Stimulated activated effector memory CD8-positive, alpha-beta T cell treated with anti-CD3 and anti-CD28 coated beads, Interleukin-12 subunit alpha, Interleukin-12 subunit beta, amount 100 ng/mL, for 72 hours (primary cell): ENCODE results near the gene DNAAF1.
A peak's percentile ranks its signal among the peaks of the same experiment; 100 is the strongest.

Experiments used
- ATAC-seq: fragments of 150-1000 bp; cut with Tn5 transposase; 2 replicates; pipeline ENCODE4 v1.10.0; 2021
- DNase-seq, 2 donors: peaks; one replicate each; pipeline ENCODE4 v3.0.0; 2021 to 2022; ENCODE audit warnings: low spot score in 2 of 2
- H3K27ac Mint-ChIP-seq: one replicate; pipeline ENCODE4 v1.8.0; 2022; ENCODE audit warnings: mild to moderate bottlenecking, mixed read lengths
- H3K36me3 Mint-ChIP-seq: one replicate; pipeline ENCODE4 v1.8.0; 2022; ENCODE audit warnings: mild to moderate bottlenecking, mixed read lengths
- H3K4me1 Mint-ChIP-seq: one replicate; pipeline ENCODE4 v1.8.0; 2022; ENCODE audit warnings: mixed read lengths
- H3K4me3 Mint-ChIP-seq: one replicate; pipeline ENCODE4 v1.8.0; 2022; ENCODE audit warnings: mild to moderate bottlenecking, mixed read lengths
- H3K9me3 Mint-ChIP-seq: one replicate; pipeline ENCODE4 v1.8.0; 2022; ENCODE audit warnings: mixed read lengths

Gene DNAAF1

DNA sequence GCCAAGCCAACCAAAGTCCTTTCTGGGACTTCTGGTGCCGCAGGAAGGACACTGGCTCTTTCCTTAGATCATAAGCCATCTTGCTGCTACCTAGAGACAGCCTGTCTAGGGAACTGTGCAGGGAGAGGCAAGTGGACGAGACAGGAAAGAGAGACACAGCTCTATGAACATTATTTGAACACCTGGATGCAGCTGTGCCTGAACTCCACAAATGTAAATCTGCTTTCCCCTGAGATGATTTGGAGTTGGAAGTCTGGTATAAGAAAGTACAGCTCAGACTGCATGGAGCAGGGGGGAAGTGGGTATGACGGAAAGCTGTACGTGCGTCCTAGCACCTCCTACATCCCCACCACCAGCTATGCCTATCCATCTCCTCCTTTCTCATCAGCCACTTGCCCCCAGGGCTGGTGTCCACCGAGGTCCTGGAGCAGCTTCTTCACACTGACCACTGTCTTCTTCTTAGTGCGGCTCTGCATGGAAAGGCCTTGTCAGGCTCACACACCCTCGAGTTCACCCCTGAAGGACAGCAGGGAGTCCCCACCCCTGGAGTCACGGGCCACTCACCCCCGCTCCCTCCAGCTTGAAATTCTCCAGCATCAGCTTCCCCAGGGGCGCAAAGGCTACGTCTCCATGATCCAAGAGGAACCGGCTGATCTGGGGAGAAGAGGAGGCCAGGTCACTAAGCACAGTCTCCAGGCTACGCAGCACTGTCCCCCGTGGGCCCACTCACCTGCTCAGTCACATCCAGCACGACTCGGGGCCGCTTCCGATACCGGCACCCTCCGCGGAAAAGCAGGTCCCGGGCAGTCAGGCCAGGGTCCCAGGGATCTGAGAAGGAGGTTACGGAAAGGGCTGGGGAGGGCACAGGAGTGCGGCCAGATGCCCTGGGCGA, 37.8 kb downstream of the DNAAF1 start:
- Mint-ChIP-seq H3K36me3 (peaks cover 37% of the 10 kb centered on the region), H3K9me3 (no peaks in the 10 kb centered on the region), H3K4me1 (peaks cover 28% of the 10 kb centered on the region), H3K27ac (no peak overlapping the region), H3K4me3 (no peak overlapping the region)
- no peak for DNase-seq
- ATAC-seq, result no peak

DNA sequence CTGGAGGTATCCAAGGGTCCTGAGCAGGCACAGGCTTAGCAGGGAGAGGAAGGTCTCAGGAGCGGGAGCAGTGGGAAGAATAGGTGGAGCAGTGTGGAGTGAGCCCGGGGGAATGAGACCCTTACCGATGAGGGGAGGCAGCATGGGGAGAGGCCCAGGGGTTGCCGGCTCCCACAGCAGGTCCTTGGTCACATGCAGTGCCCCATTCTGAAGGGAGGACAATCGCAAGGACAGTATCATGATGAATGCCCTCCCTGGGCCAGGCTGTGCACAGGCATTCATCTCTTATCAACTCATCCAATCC, 38.4 kb downstream of the DNAAF1 start:
- DNase-seq, result no peak
- Mint-ChIP-seq H3K27ac (peak overlapping the region; percentile 70), H3K36me3 (peaks cover 31% of the 10 kb centered on the region), H3K9me3 (no peaks in the 10 kb centered on the region), H3K4me3 (no peak overlapping the region), H3K4me1 (peaks cover 22% of the 10 kb centered on the region)
- ATAC-seq, result no peak

GRCh38 chr16:84183911-84184591, 38.9 kb downstream of the DNAAF1 start:
- Mint-ChIP-seq H3K27ac (peak overlapping the region; percentile 70), H3K4me3 (no peak overlapping the region)
- no peak for ATAC-seq

DNA sequence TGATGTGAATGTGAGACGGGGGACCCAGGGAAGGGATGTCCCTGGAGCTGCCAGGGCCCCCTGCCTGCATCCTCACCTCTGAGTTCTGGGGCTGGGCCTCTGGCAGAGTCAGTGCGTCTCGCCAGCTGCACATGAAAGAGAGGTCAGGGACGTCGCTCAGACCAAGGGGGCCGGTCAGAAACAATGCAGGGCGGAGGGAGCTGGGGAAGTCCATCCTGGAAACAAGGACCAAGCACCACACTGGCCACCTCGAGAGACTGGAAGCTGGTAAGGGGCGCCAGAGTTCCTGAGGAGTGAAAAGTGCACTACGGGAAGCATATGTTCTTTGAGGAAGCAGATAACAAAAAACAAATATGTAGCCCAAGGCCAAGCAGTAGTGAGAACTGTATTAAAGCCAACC, 39.7 kb downstream of the DNAAF1 start:
- H3K9me3 Mint-ChIP-seq, result no peaks in the 10 kb centered on the region
- peak overlapping the region; percentile 90 for H3K4me3 Mint-ChIP-seq
- ATAC-seq (no peak), DNase-seq (no peak)
- peaks cover 21% of the 10 kb centered on the region for H3K4me1 Mint-ChIP-seq
- peaks cover 28% of the 10 kb centered on the region for H3K36me3 Mint-ChIP-seq
- H3K27ac Mint-ChIP-seq, result no peak overlapping the region

More at GRCh38 chr16:84183911-84184591, 38.9 kb downstream of the DNAAF1 start:
- DNase-seq, result no peak
- H3K4me1 Mint-ChIP-seq, result peaks cover 21% of the 10 kb centered on the region
- no peaks in the 10 kb centered on the region for H3K9me3 Mint-ChIP-seq
- peaks cover 28% of the 10 kb centered on the region for H3K36me3 Mint-ChIP-seq

DNA sequence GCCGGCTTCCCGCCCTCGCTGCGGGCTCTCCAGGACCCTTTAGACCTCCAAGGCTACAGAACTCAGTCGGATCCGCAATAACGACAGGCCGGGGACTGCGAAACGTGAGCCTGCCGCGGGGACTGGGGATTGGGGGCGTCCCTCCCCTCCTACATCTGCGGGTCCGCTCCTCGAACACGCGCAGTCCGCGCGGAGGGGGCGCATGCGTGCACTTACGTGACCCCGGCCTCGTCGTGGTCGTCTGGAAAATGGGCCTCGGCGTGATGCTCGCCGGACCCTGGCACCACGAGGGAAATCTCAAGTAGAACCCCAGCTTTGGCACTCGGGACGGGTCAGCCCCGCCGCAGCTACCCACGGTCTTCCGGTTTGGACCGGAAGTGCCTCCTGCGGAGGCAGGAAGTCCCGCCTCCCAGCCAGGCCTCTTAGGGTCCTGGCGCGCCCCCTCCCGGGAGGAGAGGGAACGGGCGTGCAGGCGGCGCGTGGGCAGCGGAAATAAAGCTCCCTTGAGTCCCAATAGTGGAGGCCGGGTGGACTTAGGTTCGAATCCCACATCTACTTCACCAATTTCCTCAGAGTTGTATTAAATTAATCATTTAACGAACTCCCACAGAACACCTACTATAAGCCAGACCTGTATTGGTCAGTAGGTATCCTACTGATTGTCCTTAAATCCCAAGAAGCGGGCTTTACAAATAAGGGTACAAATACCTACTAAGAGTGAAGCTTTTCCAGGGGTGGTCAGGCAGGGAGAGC, 41.8 kb downstream of the DNAAF1 start, which contains the start of gene TAF1C:
Gene TAF1C, minus strand, starts transcription at position 373 of the 753 bp plus-strand sequence. CDS start 2,069 bp downstream, outside the sequence.
- H3K4me1 Mint-ChIP-seq, result peaks cover 21% of the 10 kb centered on the region
- H3K27ac Mint-ChIP-seq, result peak within 1 kb of the TSS; percentile 95
- H3K36me3 Mint-ChIP-seq, result peaks cover 15% of the 10 kb centered on the region
- peak; percentile 95 to 96 for DNase-seq
- ATAC-seq, result peak; percentile 94
- H3K9me3 Mint-ChIP-seq, result no peaks in the 10 kb centered on the region
- peak within 1 kb of the TSS; percentile 90 for H3K4me3 Mint-ChIP-seq

GRCh38 chr16:84190731-84191388, 45.8 kb downstream of the DNAAF1 start, which contains the start of gene ADAD2:
ADAD2 (plus strand) TSS chr16:84191157; CDS start chr16:84191231, 74 bp downstream.
- DNase-seq (no peak), ATAC-seq (no peak)
- Mint-ChIP-seq H3K4me3 (no peak within 1 kb of the TSS), H3K27ac (no peak within 1 kb of the TSS), H3K4me1 (peaks cover 19% of the 10 kb centered on the region), H3K9me3 (no peaks in the 10 kb centered on the region), H3K36me3 (no peaks in the 10 kb centered on the region)

GRCh38 chr16:84191466-84191865, 46.4 kb downstream of the DNAAF1 start:
- H3K4me1 Mint-ChIP-seq, result peaks cover 19% of the 10 kb centered on the region
- no peak overlapping the region for H3K27ac Mint-ChIP-seq
- no peaks in the 10 kb centered on the region for H3K9me3 Mint-ChIP-seq
- ATAC-seq, result no peak
- no peak for DNase-seq
- no peaks in the 10 kb centered on the region for H3K36me3 Mint-ChIP-seq
- H3K4me3 Mint-ChIP-seq, result no peak overlapping the region

GRCh38 chr16:84193480-84193879, 48.4 kb downstream of the DNAAF1 start:
- peak overlapping the region; percentile 53 for H3K4me3 Mint-ChIP-seq
- ATAC-seq, result no peak
- no peak for DNase-seq
- H3K4me1 Mint-ChIP-seq, result peaks cover 14% of the 10 kb centered on the region
- H3K36me3 Mint-ChIP-seq, result no peaks in the 10 kb centered on the region
- no peak overlapping the region for H3K27ac Mint-ChIP-seq
- H3K9me3 Mint-ChIP-seq, result no peaks in the 10 kb centered on the region

DNA sequence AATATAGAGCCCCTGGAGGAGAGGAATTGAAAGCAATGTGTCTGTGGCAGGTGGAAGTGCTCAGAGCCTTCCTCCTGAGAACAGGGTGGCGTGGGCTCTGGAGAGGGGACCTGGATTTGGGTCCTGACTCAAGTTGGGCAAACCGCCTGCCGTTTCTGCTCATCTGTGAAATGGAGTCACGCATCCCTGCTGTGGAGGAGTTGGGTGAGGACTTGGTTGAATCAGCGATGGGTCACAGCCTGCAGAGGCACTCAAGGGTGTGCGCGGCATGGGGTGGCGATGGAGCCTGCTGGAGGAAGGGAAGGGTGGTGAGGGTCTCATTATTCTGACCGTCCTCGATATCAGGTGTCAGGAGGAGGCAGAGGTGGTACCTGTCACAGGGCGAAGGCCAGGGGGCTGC, 48.9 kb downstream of the DNAAF1 start:
- Mint-ChIP-seq H3K27ac (peak overlapping the region; percentile 23), H3K4me3 (peak overlapping the region; percentile 53), H3K4me1 (peaks cover 14% of the 10 kb centered on the region), H3K9me3 (no peaks in the 10 kb centered on the region), H3K36me3 (no peaks in the 10 kb centered on the region)
- DNase-seq (no peak), ATAC-seq (peak; percentile 12)

DNA sequence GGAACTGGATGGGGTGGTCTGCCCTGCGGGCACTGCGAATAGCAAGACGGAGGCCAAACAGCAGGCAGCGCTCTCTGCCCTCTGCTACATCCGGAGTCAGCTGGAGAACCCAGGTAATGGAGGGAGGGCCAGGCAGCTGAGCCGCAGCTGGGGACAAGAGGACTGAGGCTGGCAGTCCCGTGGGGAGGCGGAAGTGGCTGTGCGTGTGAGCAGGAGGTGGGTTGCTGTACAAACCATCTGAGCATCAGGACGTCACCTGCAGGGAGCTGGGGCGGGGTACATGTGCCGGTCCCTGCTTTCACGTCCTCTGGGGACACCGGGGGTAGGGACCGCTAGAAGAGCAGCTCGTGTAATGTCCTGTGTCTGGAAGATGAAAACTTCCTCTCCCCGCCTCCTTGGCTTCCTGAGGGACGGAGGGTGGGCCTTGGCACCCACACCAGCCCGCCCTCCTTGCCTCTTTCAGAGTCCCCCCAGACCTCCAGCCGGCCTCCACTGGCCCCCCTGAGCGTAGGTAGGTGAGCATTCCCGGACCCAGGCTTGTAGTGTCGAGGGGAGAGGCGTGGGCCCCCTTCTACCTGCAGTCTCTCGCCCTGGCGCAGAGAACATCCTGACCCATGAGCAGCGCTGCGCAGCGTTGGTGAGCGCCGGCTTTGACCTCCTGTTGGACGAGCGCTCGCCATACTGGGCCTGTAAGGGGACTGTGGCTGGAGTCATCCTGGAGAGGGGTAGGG, 49.5 kb downstream of the DNAAF1 start:
- DNase-seq, result no peak
- no peaks in the 10 kb centered on the region for H3K36me3 Mint-ChIP-seq
- H3K27ac Mint-ChIP-seq, result peak overlapping the region; percentile 23
- H3K4me1 Mint-ChIP-seq, result peaks cover 14% of the 10 kb centered on the region
- H3K9me3 Mint-ChIP-seq, result no peaks in the 10 kb centered on the region
- peak; percentile 50 for ATAC-seq
- peak overlapping the region; percentile 53 for H3K4me3 Mint-ChIP-seq

- no peak for DNase-seq
- H3K4me3 Mint-ChIP-seq, result no peak overlapping the region
- ATAC-seq, result no peak
- H3K9me3 Mint-ChIP-seq, result no peaks in the 10 kb centered on the region
- peaks cover 14% of the 10 kb centered on the region for H3K4me1 Mint-ChIP-seq
- no peaks in the 10 kb centered on the region for H3K36me3 Mint-ChIP-seq
- no peak overlapping the region for H3K27ac Mint-ChIP-seq
Measured at GRCh38 chr16:84195201-84196093, 50.3 kb downstream of the DNAAF1 start.

DNA sequence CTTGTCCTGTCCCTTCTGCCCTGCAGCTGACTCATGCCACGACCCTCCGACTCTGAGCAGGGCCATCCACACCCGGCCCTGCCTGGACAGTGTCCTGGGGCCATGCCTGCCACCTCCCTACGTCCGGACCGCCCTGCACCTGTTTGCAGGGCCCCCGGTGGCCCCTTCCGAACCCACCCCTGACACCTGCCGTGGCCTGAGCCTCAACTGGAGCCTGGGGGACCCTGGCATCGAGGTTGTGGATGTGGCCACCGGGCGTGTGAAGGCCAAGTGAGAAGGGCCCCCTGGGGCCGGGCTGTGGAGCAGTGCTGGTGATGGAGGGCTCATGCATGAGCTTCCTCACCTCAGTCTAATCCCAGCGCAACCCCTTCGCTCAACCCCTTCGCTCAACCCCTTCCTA, 51.0 kb downstream of the DNAAF1 start:
- ATAC-seq, result no peak

DNA sequence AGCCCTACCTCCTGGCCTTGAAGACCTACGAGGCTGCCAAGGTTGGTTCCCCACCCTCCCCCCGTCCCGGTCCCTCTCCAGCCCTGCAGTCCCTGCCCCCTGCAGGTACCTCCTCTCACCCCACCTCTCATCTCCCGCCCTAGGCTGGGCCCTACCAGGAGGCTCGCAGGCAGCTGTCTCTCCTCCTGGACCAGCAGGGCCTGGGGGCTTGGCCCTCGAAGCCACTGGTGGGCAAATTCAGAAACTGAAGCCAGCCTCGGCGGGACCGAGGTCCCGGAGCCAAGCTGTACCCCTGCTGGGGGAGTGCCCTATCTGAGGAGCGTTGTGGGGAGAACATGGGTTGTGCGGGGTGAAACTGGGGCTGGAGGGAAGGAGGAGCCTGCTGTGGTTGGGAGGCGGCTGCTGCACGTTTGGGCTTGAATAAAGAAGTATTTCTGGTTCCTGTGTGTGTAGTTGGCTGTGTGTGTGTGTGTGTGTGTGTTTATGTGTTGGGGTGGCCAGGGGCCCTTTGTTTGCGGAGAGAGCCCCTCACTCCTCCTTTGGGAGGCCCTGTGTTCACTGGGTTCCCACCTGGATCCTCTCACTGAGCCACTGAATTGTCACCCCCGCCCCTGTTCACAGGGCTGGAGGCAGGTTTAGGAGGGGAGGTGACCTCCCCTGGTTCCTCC, 51.8 kb downstream of the DNAAF1 start:
- no peaks in the 10 kb centered on the region for H3K36me3 Mint-ChIP-seq
- no peak overlapping the region for H3K27ac Mint-ChIP-seq
- no peak for DNase-seq
- no peak overlapping the region for H3K4me3 Mint-ChIP-seq
- H3K4me1 Mint-ChIP-seq, result peaks cover 14% of the 10 kb centered on the region
- H3K9me3 Mint-ChIP-seq, result no peaks in the 10 kb centered on the region
- no peak for ATAC-seq

More for the DNA sequence above, 51.0 kb downstream of the DNAAF1 start:
- H3K27ac Mint-ChIP-seq, result no peak overlapping the region
- no peak for DNase-seq
- H3K36me3 Mint-ChIP-seq, result no peaks in the 10 kb centered on the region
- H3K9me3 Mint-ChIP-seq, result no peaks in the 10 kb centered on the region
- no peak overlapping the region for H3K4me3 Mint-ChIP-seq
- peaks cover 14% of the 10 kb centered on the region for H3K4me1 Mint-ChIP-seq
